K562 (cell line): ENCODE measurements around the gene KLHL12. TPM values are rescaled to one million over a fixed set of nuclear protein-coding genes. Genes with fewer than 3 reads are reported as not detected.

Experiments
- ATAC-seq: fragments of 200-7000 bp; cut with Tn5 transposase; 3 replicates; pipeline ENCODE4 v1.9.1; 2020; ENCODE audit warnings: moderate library complexity
- BruUV-seq: library from RNA; stranded (reverse); fragments of 400-500 nt; replicated peaks from 2 replicates; lab custom pipeline; 2021; lab: Mats Ljungman, UMichigan
- CTCF ChIA-PET: fragments of 300-600 bp; formaldehyde crosslinking; extraction: SDS; loops from one replicate; lab custom pipeline; 2021; ENCODE audit warnings: low intra/inter-chr PET ratio; lab: Yijun Ruan, JAX
- POLR2A ChIA-PET: fragments of 300-600, 350-650 bp; sonication (Branson Sonifier 250); formaldehyde crosslinking; extraction: SDS; loops from one replicate; lab custom pipeline; 2021; ENCODE audit warnings: antibody characterized with exemption, inconsistent platforms; lab: Yijun Ruan, JAX
- DNase-seq, 4 experiments: peaks; one replicate each; pipeline versions ENCODE4 v3.0.0 to v3.0.0-alpha.2; 2011 to 2018; ENCODE audit warnings: low spot score in 3 of 4, mixed read lengths in 3 of 4; ENCODE audit errors: extremely low read depth in 1 of 4
- FAIRE-seq: peaks from 2 replicates; lab custom pipeline; 2011; peaks lifted over from hg19 to GRCh38; lab: Jason Lieb, UNC
- H2AFZ ChIP-seq: 2 replicates; pipeline ENCODE4 v1.6.0; 2011; ENCODE audit warnings: low read depth, low read length, control low read depth, inconsistent platforms
- H3K27ac ChIP-seq: fragments of 200-600 bp; 3 replicates; pipeline ENCODE4 v1.8.0; 2011; ENCODE audit warnings: low read depth, mild to moderate bottlenecking, control low read depth, inconsistent platforms, low read length, moderate library complexity, mixed read lengths; ENCODE audit errors: extremely low read depth
- H3K27me3 ChIP-seq, 2 experiments: fragments of 300-600 bp in 1 of 2; 2 replicates in 1 of 2; 3 replicates in 1 of 2; pipeline versions ENCODE4 v1.6.0 to v1.8.0; 2011; ENCODE audit warnings: inconsistent platforms in 2 of 2, low read length in 2 of 2, mild to moderate bottlenecking in 1 of 2, mixed read lengths in 1 of 2, moderate library complexity in 1 of 2; ENCODE audit not compliant: control insufficient read depth in 2 of 2, insufficient read depth in 2 of 2
- H3K36me3 ChIP-seq: fragments of 300-600 bp; 3 replicates; pipeline ENCODE4 v1.8.0; 2011; ENCODE audit warnings: mild to moderate bottlenecking, low read length, inconsistent platforms; ENCODE audit not compliant: control insufficient read depth, insufficient read depth
- H3K4me1 ChIP-seq, 2 experiments: fragments of 200-600 bp in 1 of 2; replicated peaks in 1 of 2; 2 replicates in 1 of 2; 3 replicates in 1 of 2; pipeline versions ENCODE4 v1.5.1 to v1.8.0; 2011; ENCODE audit warnings: inconsistent platforms in 2 of 2, low read length in 2 of 2, mild to moderate bottlenecking in 1 of 2, mixed read lengths in 1 of 2, moderate library complexity in 1 of 2; ENCODE audit not compliant: control insufficient read depth in 2 of 2, insufficient read depth in 2 of 2
- H3K4me2 ChIP-seq: 2 replicates; pipeline ENCODE4 v1.6.1; 2011; ENCODE audit warnings: low read length, control low read depth, inconsistent platforms, mixed read lengths; ENCODE audit not compliant: insufficient read depth
- H3K4me3 ChIP-seq: fragments of 200-600 bp; sonication (generic), shearing (Covaris generic); 2 replicates; pipeline ENCODE4 v1.5.1; 2016; ENCODE audit warnings: control low read depth, inconsistent platforms
- H3K79me2 ChIP-seq: fragments of 200-600 bp; 3 replicates; pipeline ENCODE4 v1.8.0; 2011; ENCODE audit warnings: low read length, inconsistent platforms; ENCODE audit not compliant: control insufficient read depth, insufficient read depth
- H3K9ac ChIP-seq, 2 experiments: 2 replicates each; pipeline versions ENCODE4 v1.6.0 to v1.6.1; 2011; ENCODE audit warnings: low read depth in 2 of 2, low read length in 2 of 2, control low read depth in 1 of 2, inconsistent platforms in 1 of 2, mild to moderate bottlenecking in 1 of 2, mixed read lengths in 1 of 2; ENCODE audit not compliant: insufficient read depth in 1 of 2
- H3K9me1 ChIP-seq: one replicate; pipeline ENCODE4 v1.6.0; 2011; ENCODE audit warnings: inconsistent platforms, mild to moderate bottlenecking, low read length, moderate library complexity; ENCODE audit not compliant: control insufficient read depth, insufficient read depth
- H3K9me3 ChIP-seq: replicated peaks from 2 replicates; pipeline ENCODE4 v1.5.1; 2011; ENCODE audit warnings: low read depth, low read length, inconsistent platforms; ENCODE audit not compliant: control insufficient read depth, insufficient read depth
- H4K20me1 ChIP-seq: replicated peaks from 2 replicates; pipeline ENCODE4 v1.6.1; 2011; ENCODE audit warnings: low read length, inconsistent platforms, mixed read lengths; ENCODE audit not compliant: control insufficient read depth, insufficient read depth
- CXXC5 ChIP-seq: fragments of 250-450 bp; sonication (Bioruptor Pico); IDR thresholded peaks from 2 replicates; pipeline ENCODE4 v1.8.0; 2022; ENCODE audit warnings: inconsistent platforms, mild to moderate bottlenecking, moderate library complexity
- HDAC2 ChIP-seq: fragments of 450-650 bp; IDR thresholded peaks from 2 replicates; pipeline ENCODE4 v1.6.1; 2016; ENCODE audit warnings: mild to moderate bottlenecking
- HNRNPL ChIP-seq: fragments of 200-400 bp; formaldehyde crosslinking; IDR thresholded peaks from 2 replicates; pipeline ENCODE4 v1.6.1; 2017; ENCODE audit warnings: low read depth, mild to moderate bottlenecking, low read length
- IFI16 ChIP-seq: fragments of 250-450 bp; sonication (Bioruptor Pico); IDR thresholded peaks from 2 replicates; pipeline ENCODE4 v2.1.2; 2022; ENCODE audit warnings: mild to moderate bottlenecking, inconsistent platforms
- MTA2 ChIP-seq: fragments of 450-650 bp; IDR thresholded peaks from 2 replicates; pipeline ENCODE4 v1.6.1; 2016; ENCODE audit warnings: low read depth
- NR0B1 ChIP-seq: fragments of 450-650 bp; IDR thresholded peaks from one replicate; pipeline ENCODE4 v1.6.1; 2018; ENCODE audit warnings: mild to moderate bottlenecking, moderate library complexity; ENCODE audit not compliant: partially characterized antibody
- RBM15 ChIP-seq: fragments of 200-400 bp; formaldehyde crosslinking; IDR thresholded peaks from 2 replicates; pipeline ENCODE4 v1.6.1; 2018; ENCODE audit warnings: mild to moderate bottlenecking, low read length, moderate library complexity; ENCODE audit not compliant: insufficient read depth
- SIN3A ChIP-seq, 2 experiments: fragments of 150-350 bp in 1 of 2; IDR thresholded peaks; 2 replicates each; pipeline ENCODE4 v1.6.1; 2011 to 2016; ENCODE audit warnings: borderline replicate concordance in 2 of 2, low read depth in 2 of 2, low read length in 2 of 2, mild to moderate bottlenecking in 2 of 2, moderate library complexity in 2 of 2; ENCODE audit not compliant: control insufficient read depth in 1 of 2
- TSC22D4 ChIP-seq: fragments of 450-650 bp; IDR thresholded peaks from 2 replicates; pipeline ENCODE4 v1.6.1; 2016; ENCODE audit warnings: missing genetic modification characterization, missing biosample characterization, control low read depth
- ZFP30 ChIP-seq: fragments of 250-450 bp; sonication (Bioruptor Pico); IDR thresholded peaks from 2 replicates; pipeline ENCODE4 v1.8.0; 2022; ENCODE audit warnings: moderate library complexity, mild to moderate bottlenecking, inconsistent platforms, borderline replicate concordance
- ZNF224 ChIP-seq: sonication (generic); formaldehyde crosslinking; IDR thresholded peaks from 2 replicates; pipeline ENCODE4 v1.8.0; 2022; ENCODE audit warnings: mild to moderate bottlenecking, missing genetic modification reagents
- ZNF57 ChIP-seq: fragments of 450-650 bp; formaldehyde crosslinking; IDR thresholded peaks from 2 replicates; pipeline ENCODE4 v1.4.0; 2020; ENCODE audit warnings: mild to moderate bottlenecking, moderate library complexity
- ZNF699 ChIP-seq: fragments of 250-450 bp; sonication (Bioruptor Pico); IDR thresholded peaks from 2 replicates; pipeline ENCODE4 v1.8.0; 2021; ENCODE audit warnings: mild to moderate bottlenecking, moderate library complexity; ENCODE audit not compliant: insufficient replicate concordance
- WGBS: fragments of 100-300 bp; shearing (Covaris generic); methylation state at CpG from one replicate; pipeline ENCODE4 v1.1.6; 2016; ENCODE audit warnings: low coverage, mixed read lengths; ENCODE audit not compliant: insufficient coverage; ENCODE audit errors: missing lambda C conversion rate; 5-methylcytosine and 5-hydroxymethylcytosine counted together
- in situ Hi-C: fragments of 300-500 bp; cut with MboI; formaldehyde crosslinking; loops from 4 replicates; pipeline ENCODE4 v1.15.0; 2018; ENCODE audit warnings: inconsistent platforms, mixed read lengths
- intact Hi-C: fragments of 100-400 bp; cut with micrococcal nuclease; formaldehyde crosslinking; loops from 2 replicates; pipeline ENCODE4 v1.14.2; 2022
- polyA plus RNA-seq, 8 experiments: library from polyadenylated mRNA; depleted of rRNA in 4 of 8; stranded (reverse) in 5 of 8; unstranded in 3 of 8; fragments of >200 nt; fragmentation: Nextera tagmentation in 2 of 8; fragmentation: Illumina TruSeq in 1 of 8; extraction: Ambion mirVana in 2 of 8; extraction: Trizol in 1 of 8; gene quantifications; 2 replicates each; pipeline versions ENCODE4 v1.2.1 to v1.2.3, GENCODE V29; 2011 to 2014; ENCODE audit warnings: inconsistent platforms in 1 of 8, missing spikeins in 1 of 8
- total RNA-seq, 7 experiments: library from RNA; depleted of rRNA in 6 of 7; stranded (reverse); fragments of >200 nt in 6 of 7; fragmentation: Illumina TruSeq in 2 of 7; extraction: Trizol in 2 of 7; gene quantifications; 2 replicates each; pipeline versions ENCODE4 v1.2.1 to v1.2.3, GENCODE V29; 2011 to 2021; ENCODE audit warnings: low replicate concordance in 1 of 7

The KLHL12 gene
- total and polyA plus RNA-seq, 9 of the 15 experiments (the other 6 are each of a cell fraction or from before 2014, with no cell fraction given): 23.1 to 85.1 (median 35.0) TPM

- Histone ChIP-seq H3K4me3 (no peak overlapping the region), H3K9ac (no peak overlapping the region)
- no peak for TF ChIP-seq ZFP30 (CRISPR knock-in tag)
- no peak for TF ChIP-seq IFI16 (CRISPR knock-in tag)
- TF ChIP-seq, all 486 proteins: peak for 0
- 91% methylated on average over 10 of the region's 10 CpGs for WGBS
- ChIA-PET POLR2A (interaction anchor here (0.7 to 2.4 kb wide), 6 partner anchors 8 to 135 kb away, joined by 3 to 11 read pairs (median 4); partner anchors contain the start of genes KLHL12 and RABIF), CTCF (no interaction called here)
- H3K27ac ChIP-seq: no peak overlapping the region
- no peaks in the 10 kb centered on the region for H4K20me1 ChIP-seq
- peaks cover 28% of the 10 kb centered on the region for H3K36me3 ChIP-seq
- no peaks in the 10 kb centered on the region for H3K27me3 ChIP-seq
- no peak overlapping the region for H3K4me2 ChIP-seq
- intact Hi-C loops: no loop called here
- no peak overlapping the region for H2AFZ ChIP-seq
- FAIRE-seq: no peak
- H3K9me3 ChIP-seq: no peaks in the 10 kb centered on the region
- no TSS peak for BruUV-seq
- peaks cover 11% of the 10 kb centered on the region; the same call in 2 of the 3 replicates for H3K79me2 ChIP-seq
- DNase-seq: no peak
- H3K4me1 ChIP-seq: no peaks in the 10 kb centered on the region; a peak in 3 of 5 replicates
- ATAC-seq: no peak
- H3K9me1 ChIP-seq: no peaks in the 10 kb centered on the region
- in situ Hi-C loops: no loop called here
These were observed 46.0 kb downstream of the KLHL12 start for GRCh38 chr1:202880961-202881460.

- in situ Hi-C loops (no loop called here), intact Hi-C loops (no loop called here)
- no peak overlapping the region for H3K4me2 ChIP-seq
- H3K9ac ChIP-seq: no peak overlapping the region
- FAIRE-seq (peak; percentile 11), DNase-seq (no peak), ATAC-seq (no peak)
- peaks cover 5% of the 10 kb centered on the region; the same call in 1 of the 3 replicates for H3K79me2 ChIP-seq
- no peak overlapping the region for H3K27ac ChIP-seq
- BruUV-seq: no TSS peak
- H3K27me3 ChIP-seq: no peaks in the 10 kb centered on the region
- H3K9me3 ChIP-seq: no peaks in the 10 kb centered on the region
- no peaks in the 10 kb centered on the region for H3K9me1 ChIP-seq
- no peaks in the 10 kb centered on the region; a peak in 1 of 5 replicates for H3K4me1 ChIP-seq
- H2AFZ ChIP-seq: no peak overlapping the region
- H4K20me1 ChIP-seq: no peaks in the 10 kb centered on the region
- no peak overlapping the region for H3K4me3 ChIP-seq
- ChIA-PET POLR2A (interaction anchor here (0.7 to 2.4 kb wide), 3 partner anchors 9 to 18 kb away, joined by 3 to 11 read pairs (median 4); partner anchors contain the start of gene RABIF), CTCF (interaction anchor here (0.6 kb wide), 1 partner anchor 991 kb away, joined by 3 read pairs; no protein-coding TSS in a partner anchor)
- peaks cover 24% of the 10 kb centered on the region for H3K36me3 ChIP-seq
- no peak for TF ChIP-seq MTA2
- TF ChIP-seq TSC22D4: no peak
- TF ChIP-seq NR0B1: no peak
- TF ChIP-seq ZNF224 (CRISPR knock-in tag): no peak
- no peak for TF ChIP-seq SIN3A (IDR thresholded peaks at IDR 0.05; ENCODE audit: borderline replicate concordance in 2 of 2, control insufficient read depth in 1 of 2, low read depth in 2 of 2, low read length in 2 of 2)
- TF ChIP-seq HNRNPL: no peak
- TF ChIP-seq ZNF699 (CRISPR knock-in tag): no peak
- TF ChIP-seq CXXC5: no peak
- TF ChIP-seq ZNF57: no peak
- TF ChIP-seq RBM15: no peak
- TF ChIP-seq HDAC2: no peak
These were observed 47.0 kb downstream of the KLHL12 start for GRCh38 chr1:202880062-202880461.
